SH-SY5Y (cell line): ENCODE results near the gene NCKAP5L.

Experiments
- GATA2 ChIP-seq: IDR thresholded peaks from 2 replicates; pipeline ENCODE4 v1.6.1; 2011; ENCODE audit warnings: mild to moderate bottlenecking, low read depth, low read length
- GATA3 ChIP-seq: IDR thresholded peaks from 2 replicates; pipeline ENCODE4 v1.6.1; 2011; ENCODE audit warnings: low read depth, mild to moderate bottlenecking, low read length, moderate library complexity

DNA sequence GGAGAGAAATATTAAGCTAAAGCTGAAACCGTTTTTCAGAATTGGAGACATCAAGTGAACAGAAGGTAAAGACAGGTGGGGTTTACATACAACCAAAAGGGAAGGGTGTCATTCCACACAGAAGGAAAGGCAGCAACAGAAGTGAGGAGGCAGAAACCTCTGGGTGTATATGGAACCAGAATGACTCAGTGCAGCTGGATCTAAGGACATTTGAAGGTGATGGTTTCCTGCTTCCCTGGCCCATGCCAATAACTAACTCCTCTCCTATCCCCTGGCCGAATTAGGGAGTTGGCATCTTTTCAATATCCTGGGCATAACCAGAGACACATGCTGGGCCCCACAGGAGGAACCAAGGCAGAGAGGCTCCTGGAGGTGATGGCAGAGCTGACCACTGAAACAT, 8.4 kb downstream of the NCKAP5L start:
- TF ChIP-seq GATA2 (no peak), GATA3 (no peak)
